Right cardiac atrium (tissue), 5 donors: ENCODE measurements around the gene INTS12. TPM values are rescaled to one million over a fixed set of nuclear protein-coding genes. Genes with fewer than 3 reads are reported as not detected.

ENCODE experiments used
- polyA plus RNA-seq: library from polyadenylated mRNA; stranded (reverse); fragments of 200-250 nt; gene quantifications from one replicate; pipeline ENCODE4 v1.2.3, GENCODE V29; 2013
- total RNA-seq, 4 donors: library from RNA; stranded (reverse); fragmentation: NEBNext Ultra II Directional; extraction: Animal tissue kit (Norgen Biotek cat#: 25700); gene quantifications; one replicate each; pipeline ENCODE4 v1.2.1, GENCODE V29; 2021
- donor health status: healthy with polysubstance abuse.
- donor health status: DM: no; HTN: yes; CAD: no.
- donor health status: DM: no; HTN: no; CAD: no.
- donor health status: DM: no; HTN: yes; CAD: no; lungs with severe emphysema.
- donor health status: DM: yes; HTN: yes; CAD: no.

Gene INTS12
- total and polyA plus RNA-seq, 5 donors, result 18.4 to 23.1 (median 20.6) TPM

Other genes with a start within 250 kb of the INTS12 start
- gene PPA2, start 234.6 kb downstream of the INTS12 start, total RNA-seq, result 100 to 1,000 TPM in 3 of 4 donors, 10 to 100 TPM in 1; 95.9 to 115 (median 105) TPM
- 111 TPM for gene PPA2, start 234.6 kb downstream of the INTS12 start, polyA plus RNA-seq
- not detected for gene ARHGEF38, start 156.1 kb downstream of the INTS12 start, total RNA-seq
- not detected for gene ARHGEF38, start 156.1 kb downstream of the INTS12 start, polyA plus RNA-seq
- 1 to 10 TPM; 3.8 to 6.3 (median 6.2) TPM for gene GSTCD, start 95 bp upstream of the INTS12 start, total RNA-seq
- 2.1 TPM for gene GSTCD, start 95 bp upstream of the INTS12 start, polyA plus RNA-seq
- gene NPNT, start 186.8 kb upstream of the INTS12 start, total RNA-seq, result 1 to 10 TPM; 1.4 to 5.5 (median 4.3) TPM
- gene NPNT, start 186.8 kb upstream of the INTS12 start, polyA plus RNA-seq, result 4.8 TPM